Fibroblast of lung (primary cell): ENCODE data around the gene MLLT10.

ENCODE experiments used
- CTCF ChIP-seq, 2 donors: IDR thresholded peaks in 1 of 2; conservative IDR thresholded peaks in 1 of 2; 1 replicate in 1 of 2; 2 replicates in 1 of 2; pipeline ENCODE4 v1.5.1; 2011 to 2012; ENCODE audit warnings: low read length in 2 of 2, control low read depth in 1 of 2, inconsistent platforms in 1 of 2, low read depth in 1 of 2, mild to moderate bottlenecking in 1 of 2
- EZH2 ChIP-seq: IDR thresholded peaks from 2 replicates; pipeline ENCODE4 v1.5.1; 2012; ENCODE audit warnings: low read length, control low read depth, mild to moderate bottlenecking; ENCODE audit errors: missing control alignments

- TF ChIP-seq CTCF (conservative IDR thresholded peaks at IDR 0.05 in 1 of 2, IDR thresholded peaks at IDR 0.05 in 1 of 2; ENCODE audit: low read depth in 1 of 2, low read length in 2 of 2) (no peak), EZH2 (no peak)
Observed at GRCh38 chr10:21747809-21748208, 213.8 kb downstream of the MLLT10 start.
